ENCODE results near the gene PROSER2. TPM values are rescaled to one million over a fixed set of nuclear protein-coding genes. Genes with fewer than 3 reads are reported as not detected.

The PROSER2 gene
- total RNA-seq, 2 donors from 2014 or later = 6.2 to 9.5 TPM

DNA sequence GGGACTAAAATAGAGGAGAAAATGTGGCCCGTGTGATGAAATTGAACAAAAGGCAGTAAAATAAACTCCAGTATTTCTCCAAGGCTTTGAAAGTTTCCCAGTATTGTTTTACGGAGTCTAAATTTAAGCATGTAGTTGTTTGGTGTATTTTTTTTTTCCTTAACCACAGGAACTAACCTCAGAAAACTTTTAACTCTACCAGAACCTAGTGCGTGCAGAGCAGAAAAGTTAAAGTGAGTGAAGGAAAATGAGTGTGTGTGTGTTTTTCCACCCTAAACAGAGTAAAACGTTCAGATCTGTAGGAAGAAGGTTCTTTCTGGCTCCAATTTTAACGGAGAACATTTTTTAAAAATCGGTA lies 812 bp downstream of the PROSER2 start:
- DNase-seq (ENCODE audit: low spot score) = no peak
- H3K4me1 ChIP-seq (ENCODE audit: control insufficient read depth in 1 of 2, low read depth in 2 of 2) = no peaks in the 10 kb centered on the region
- H3K4me3 ChIP-seq = peak overlapping the region; percentile 95
- peak overlapping the region in 1 of 2 donors; percentile 45 for H3K27ac ChIP-seq
- H3K27me3 ChIP-seq (replicated peaks; ENCODE audit: insufficient read depth) = no peaks in the 10 kb centered on the region
- no peak for ATAC-seq (ENCODE audit: insufficient number of reproducible peaks, low FRiP score, low read depth)
- no peaks in the 10 kb centered on the region for H3K9me3 ChIP-seq
- TF ChIP-seq, protein P1, sequence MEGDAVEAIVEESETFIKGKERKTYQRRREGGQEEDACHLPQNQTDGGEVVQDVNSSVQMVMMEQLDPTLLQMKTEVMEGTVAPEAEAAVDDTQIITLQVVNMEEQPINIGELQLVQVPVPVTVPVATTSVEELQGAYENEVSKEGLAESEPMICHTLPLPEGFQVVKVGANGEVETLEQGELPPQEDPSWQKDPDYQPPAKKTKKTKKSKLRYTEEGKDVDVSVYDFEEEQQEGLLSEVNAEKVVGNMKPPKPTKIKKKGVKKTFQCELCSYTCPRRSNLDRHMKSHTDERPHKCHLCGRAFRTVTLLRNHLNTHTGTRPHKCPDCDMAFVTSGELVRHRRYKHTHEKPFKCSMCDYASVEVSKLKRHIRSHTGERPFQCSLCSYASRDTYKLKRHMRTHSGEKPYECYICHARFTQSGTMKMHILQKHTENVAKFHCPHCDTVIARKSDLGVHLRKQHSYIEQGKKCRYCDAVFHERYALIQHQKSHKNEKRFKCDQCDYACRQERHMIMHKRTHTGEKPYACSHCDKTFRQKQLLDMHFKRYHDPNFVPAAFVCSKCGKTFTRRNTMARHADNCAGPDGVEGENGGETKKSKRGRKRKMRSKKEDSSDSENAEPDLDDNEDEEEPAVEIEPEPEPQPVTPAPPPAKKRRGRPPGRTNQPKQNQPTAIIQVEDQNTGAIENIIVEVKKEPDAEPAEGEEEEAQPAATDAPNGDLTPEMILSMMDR (IDR thresholded peaks at IDR 0.05) = no peak
- H3K36me3 ChIP-seq = no peaks in the 10 kb centered on the region

GRCh38 chr10:11824376-11824775 lies 1.2 kb downstream of the PROSER2 start:
- Histone ChIP-seq H3K27ac (no peak overlapping the region), H3K27me3 (replicated peaks; ENCODE audit: insufficient read depth) (no peaks in the 10 kb centered on the region), H3K36me3 (no peaks in the 10 kb centered on the region), H3K4me1 (ENCODE audit: control insufficient read depth in 1 of 2, low read depth in 2 of 2) (no peaks in the 10 kb centered on the region), H3K4me3 (peak overlapping the region; percentile 95), H3K9me3 (no peaks in the 10 kb centered on the region)
- TF ChIP-seq, protein P1 (IDR thresholded peaks at IDR 0.05) = no peak
- DNase-seq (ENCODE audit: low spot score) = no peak
- no peak for ATAC-seq (ENCODE audit: insufficient number of reproducible peaks, low FRiP score, low read depth)

DNA sequence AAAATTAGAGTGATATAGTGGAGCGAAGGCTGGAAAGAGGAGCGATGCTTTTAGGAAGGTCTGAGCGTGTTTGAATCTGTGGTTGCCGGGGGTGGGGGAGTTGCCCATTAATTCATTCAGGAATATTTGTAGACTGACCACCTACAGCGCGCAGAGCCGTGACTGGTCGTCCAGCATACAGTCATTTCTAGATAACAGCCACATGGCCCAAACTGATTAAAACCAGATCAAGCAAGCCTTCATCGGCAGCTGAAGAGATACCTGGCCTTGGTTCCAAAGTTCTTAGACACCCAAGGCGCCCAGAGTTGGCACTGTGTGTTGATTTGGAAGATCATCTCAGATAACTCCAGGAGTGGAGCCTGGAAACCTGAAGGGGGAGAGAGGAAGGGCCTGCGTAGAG lies 1.7 kb downstream of the PROSER2 start:
- Histone ChIP-seq H3K9me3 (no peaks in the 10 kb centered on the region), H3K36me3 (no peaks in the 10 kb centered on the region), H3K4me3 (peak overlapping the region; percentile 95), H3K4me1 (ENCODE audit: control insufficient read depth in 1 of 2, low read depth in 2 of 2) (no peaks in the 10 kb centered on the region), H3K27ac (no peak overlapping the region), H3K27me3 (replicated peaks; ENCODE audit: insufficient read depth) (no peaks in the 10 kb centered on the region)
- DNase-seq (ENCODE audit: low spot score) (no peak), ATAC-seq (ENCODE audit: insufficient number of reproducible peaks, low FRiP score, low read depth) (no peak)
- TF ChIP-seq, protein P1 (IDR thresholded peaks at IDR 0.05) = no peak

DNA sequence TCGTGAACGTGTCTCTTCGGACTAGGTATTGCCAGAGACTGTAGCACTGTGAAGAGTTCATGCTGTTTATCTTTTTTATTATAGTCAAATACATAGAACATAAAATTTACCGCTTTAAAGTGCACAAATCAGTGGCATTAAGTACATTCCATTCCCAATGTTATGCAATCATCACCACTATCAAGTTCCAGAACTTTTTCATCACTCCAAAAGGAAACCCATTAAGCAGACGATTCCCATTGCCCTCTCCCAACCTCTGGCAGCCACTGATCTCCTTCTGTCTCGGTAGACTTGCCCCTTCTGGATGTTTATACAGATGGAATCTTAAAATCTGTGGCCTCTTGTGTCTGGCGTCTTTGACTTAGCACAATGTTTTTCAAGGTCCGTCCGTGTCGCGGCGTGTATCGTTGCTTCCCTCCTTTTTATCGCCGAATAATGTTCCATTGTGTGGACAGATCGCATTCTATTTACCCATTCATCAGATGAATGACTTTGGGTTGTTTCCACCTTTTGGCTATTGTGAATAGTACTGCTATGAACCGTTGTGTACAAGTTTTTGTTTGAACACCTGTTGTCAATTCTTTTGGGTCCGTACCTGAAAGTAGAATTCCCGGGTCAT lies 2.7 kb downstream of the PROSER2 start:
- no peak for ATAC-seq (ENCODE audit: insufficient number of reproducible peaks, low FRiP score, low read depth)
- H3K27me3 ChIP-seq (replicated peaks; ENCODE audit: insufficient read depth) = no peaks in the 10 kb centered on the region
- DNase-seq (ENCODE audit: low spot score) = no peak
- H3K9me3 ChIP-seq = no peaks in the 10 kb centered on the region
- H3K36me3 ChIP-seq = no peaks in the 10 kb centered on the region
- no peak overlapping the region for H3K4me3 ChIP-seq
- TF ChIP-seq, protein P1 (IDR thresholded peaks at IDR 0.05) = no peak
- H3K4me1 ChIP-seq (ENCODE audit: control insufficient read depth in 1 of 2, low read depth in 2 of 2) = no peaks in the 10 kb centered on the region
- no peak overlapping the region for H3K27ac ChIP-seq

DNA sequence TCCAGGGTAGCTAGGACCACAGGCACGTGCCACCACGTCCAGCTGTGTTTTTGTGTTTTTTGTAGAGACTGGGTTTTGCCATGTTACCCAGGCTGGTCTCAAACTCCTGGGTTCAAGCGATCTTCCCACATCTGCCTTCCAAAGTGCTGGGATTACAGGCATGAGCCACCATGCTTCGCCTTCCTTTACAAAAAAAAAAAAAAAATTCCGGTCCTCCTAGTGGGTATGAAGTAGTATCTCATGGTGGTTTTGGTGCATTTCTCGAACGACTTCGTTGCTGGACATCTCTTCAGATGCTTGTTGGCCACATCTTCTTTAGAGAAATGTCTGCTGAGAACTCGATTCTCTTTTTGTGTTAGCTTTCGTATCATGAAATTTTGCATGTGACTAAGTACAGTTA lies 3.9 kb downstream of the PROSER2 start:
- no peak overlapping the region for H3K27ac ChIP-seq
- no peaks in the 10 kb centered on the region for H3K4me1 ChIP-seq (ENCODE audit: control insufficient read depth in 1 of 2, low read depth in 2 of 2)
- no peak overlapping the region for H3K4me3 ChIP-seq
- TF ChIP-seq, protein P1 (IDR thresholded peaks at IDR 0.05) = no peak
- no peak for ATAC-seq (ENCODE audit: insufficient number of reproducible peaks, low FRiP score, low read depth)
- no peaks in the 10 kb centered on the region for H3K27me3 ChIP-seq (replicated peaks; ENCODE audit: insufficient read depth)
- no peaks in the 10 kb centered on the region for H3K36me3 ChIP-seq
- no peak for DNase-seq (ENCODE audit: low spot score)
- H3K9me3 ChIP-seq = no peaks in the 10 kb centered on the region
